Thyroid gland (tissue), 4 donors: ENCODE measurements around the gene RNU6-1.

Experiments
- CTCF ChIP-seq, 6 experiments: fragments of 200-600 bp in 3 of 6; fragments of 450-650 bp in 3 of 6; sonication (generic) in 3 of 6; IDR thresholded peaks; one replicate each; pipeline ENCODE4 v1.5.1; 2016 to 2019; ENCODE audit warnings: antibody characterized with exemption in 6 of 6, mild to moderate bottlenecking in 2 of 6, inconsistent platforms in 1 of 6, moderate library complexity in 1 of 6
- POLR2A ChIP-seq, 2 donors: fragments of 450-650 bp; IDR thresholded peaks; one replicate each; pipeline ENCODE4 v1.6.1; 2017; ENCODE audit warnings: antibody characterized with exemption in 2 of 2, mild to moderate bottlenecking in 2 of 2, moderate library complexity in 1 of 2

GRCh38 chr15:67836955-67837354 lies 2.9 kb downstream of the RNU6-1 start:
- TF ChIP-seq CTCF (IDR thresholded peaks at IDR 0.05) (no peak), POLR2A (IDR thresholded peaks at IDR 0.05) (no peak)
